Measurements from ENCODE around the gene ELOA. TPM values are rescaled to one million over a fixed set of nuclear protein-coding genes. Genes with fewer than 3 reads are reported as not detected.
A peak's percentile ranks its signal among the peaks of the same experiment; 100 is the strongest.

The ELOA gene
- total and polyA plus RNA-seq, 9 of the 15 experiments (the other 6 are each of a cell fraction or from before 2014, with no cell fraction given): 31.9 to 98.6 (median 61.3) TPM

DNA sequence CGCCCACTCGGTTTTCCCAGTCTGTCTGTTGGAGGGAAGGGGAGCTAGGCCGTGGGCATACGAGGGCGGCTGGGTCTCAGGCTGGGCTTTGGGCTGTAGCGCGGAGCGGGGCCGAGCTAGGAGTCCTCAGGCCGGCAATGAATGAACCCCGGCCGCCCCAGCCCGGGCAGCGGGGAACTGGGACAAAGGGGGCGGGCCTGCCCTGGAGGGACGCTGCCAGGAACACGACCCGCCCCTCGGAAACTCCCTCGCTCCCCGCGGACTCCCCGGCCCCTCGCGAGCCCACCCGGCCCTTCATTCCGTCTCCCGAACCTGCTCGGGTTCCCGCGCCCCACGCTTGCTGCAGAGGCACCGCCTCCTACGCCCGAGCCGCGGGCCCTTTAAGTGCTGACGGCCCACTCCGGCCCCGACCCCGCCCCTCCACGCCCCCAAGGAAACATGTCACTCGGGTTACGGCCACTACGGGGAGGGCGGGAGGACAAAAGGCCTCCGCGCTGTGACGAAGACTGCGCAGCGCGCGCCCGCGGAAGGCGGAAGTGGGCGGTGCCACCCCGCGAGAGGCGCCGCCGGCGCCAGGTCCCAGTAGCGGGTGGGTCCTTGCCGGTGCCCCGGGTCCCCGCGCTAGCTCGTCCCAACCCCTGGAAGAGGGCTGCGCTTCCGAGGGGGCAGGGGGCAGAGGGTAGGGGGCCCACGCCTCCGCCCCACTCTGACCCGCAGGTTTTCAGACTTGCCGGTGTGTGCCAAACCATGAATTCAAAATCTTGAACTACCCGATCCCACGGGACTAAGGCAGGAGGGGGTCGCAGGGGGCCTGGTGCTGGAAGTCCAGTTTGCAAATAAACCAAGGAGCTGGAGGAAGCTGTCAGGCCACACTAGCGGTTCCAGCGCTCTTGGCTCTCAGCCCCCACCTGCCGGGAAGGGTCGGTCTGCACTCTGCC, 57.4 kb downstream of the ELOA start, which contains the start of gene GALE (continued):
- no peak for TF ChIP-seq HBP1 (CRISPR knock-in tag; IDR thresholded peaks at IDR 0.05)
- no peak for TF ChIP-seq ZNF77 (CRISPR knock-in tag; IDR thresholded peaks at IDR 0.05)
- TF ChIP-seq HMG20A (CRISPR knock-in tag; conservative IDR thresholded peaks at IDR 0.05): no peak
- TF ChIP-seq CEBPB (tag; IDR thresholded peaks at IDR 0.05): no peak
- no peak for TF ChIP-seq SMARCC2 (IDR thresholded peaks at IDR 0.05; ENCODE audit: low read depth)
- no peak for TF ChIP-seq HOXB6 (CRISPR knock-in tag; IDR thresholded peaks at IDR 0.05; ENCODE audit: borderline replicate concordance)
- TF ChIP-seq ZNF764 (CRISPR knock-in tag; IDR thresholded peaks at IDR 0.05; ENCODE audit: low read depth): no peak
- TF ChIP-seq NR2C2 (CRISPR knock-in tag; IDR thresholded peaks at IDR 0.05): no peak
- peak; percentile 90 for TF ChIP-seq NR2C2 (tag; IDR thresholded peaks at IDR 0.05)
- TF ChIP-seq RBM14 (IDR thresholded peaks at IDR 0.05; ENCODE audit: borderline replicate concordance, insufficient read depth, low read depth, low read length): no peak
- no peak for TF ChIP-seq PHTF2 (CRISPR knock-in tag; IDR thresholded peaks at IDR 0.05)
- TF ChIP-seq, protein P1, sequence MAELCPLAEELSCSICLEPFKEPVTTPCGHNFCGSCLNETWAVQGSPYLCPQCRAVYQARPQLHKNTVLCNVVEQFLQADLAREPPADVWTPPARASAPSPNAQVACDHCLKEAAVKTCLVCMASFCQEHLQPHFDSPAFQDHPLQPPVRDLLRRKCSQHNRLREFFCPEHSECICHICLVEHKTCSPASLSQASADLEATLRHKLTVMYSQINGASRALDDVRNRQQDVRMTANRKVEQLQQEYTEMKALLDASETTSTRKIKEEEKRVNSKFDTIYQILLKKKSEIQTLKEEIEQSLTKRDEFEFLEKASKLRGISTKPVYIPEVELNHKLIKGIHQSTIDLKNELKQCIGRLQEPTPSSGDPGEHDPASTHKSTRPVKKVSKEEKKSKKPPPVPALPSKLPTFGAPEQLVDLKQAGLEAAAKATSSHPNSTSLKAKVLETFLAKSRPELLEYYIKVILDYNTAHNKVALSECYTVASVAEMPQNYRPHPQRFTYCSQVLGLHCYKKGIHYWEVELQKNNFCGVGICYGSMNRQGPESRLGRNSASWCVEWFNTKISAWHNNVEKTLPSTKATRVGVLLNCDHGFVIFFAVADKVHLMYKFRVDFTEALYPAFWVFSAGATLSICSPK (IDR thresholded peaks at IDR 0.05; ENCODE audit: borderline replicate concordance): no peak
- no peak for TF ChIP-seq MIER1 (IDR thresholded peaks at IDR 0.05; ENCODE audit: low read depth)
- TF ChIP-seq HDGF (IDR thresholded peaks at IDR 0.05): no peak
- no peak for TF ChIP-seq RBM39 (optimal IDR thresholded peaks at IDR 0.05; ENCODE audit: low read depth, low read length)
- TF ChIP-seq ZNF57 (CRISPR knock-in tag; IDR thresholded peaks at IDR 0.05): no peak
- peak; percentile 88 for TF ChIP-seq GABPB1 (CRISPR knock-in tag; IDR thresholded peaks at IDR 0.05)
- TF ChIP-seq ZNF586 (CRISPR knock-in tag; conservative IDR thresholded peaks at IDR 0.05): 0 out of 2 replicates have a peak, but pooled peaks have one; percentile 30
- TF ChIP-seq ESRRA (IDR thresholded peaks at IDR 0.05; ENCODE audit: borderline replicate concordance, low read depth): no peak
- TF ChIP-seq ZBTB8A (IDR thresholded peaks at IDR 0.05; ENCODE audit: partially characterized antibody): no peak
- peak; percentile 58 to 69 for TF ChIP-seq FOXK2 (conservative IDR thresholded peaks at IDR 0.05 in 1 of 2, IDR thresholded peaks at IDR 0.05 in 1 of 2; ENCODE audit: low read depth in 2 of 2)
- TF ChIP-seq, protein P2, sequence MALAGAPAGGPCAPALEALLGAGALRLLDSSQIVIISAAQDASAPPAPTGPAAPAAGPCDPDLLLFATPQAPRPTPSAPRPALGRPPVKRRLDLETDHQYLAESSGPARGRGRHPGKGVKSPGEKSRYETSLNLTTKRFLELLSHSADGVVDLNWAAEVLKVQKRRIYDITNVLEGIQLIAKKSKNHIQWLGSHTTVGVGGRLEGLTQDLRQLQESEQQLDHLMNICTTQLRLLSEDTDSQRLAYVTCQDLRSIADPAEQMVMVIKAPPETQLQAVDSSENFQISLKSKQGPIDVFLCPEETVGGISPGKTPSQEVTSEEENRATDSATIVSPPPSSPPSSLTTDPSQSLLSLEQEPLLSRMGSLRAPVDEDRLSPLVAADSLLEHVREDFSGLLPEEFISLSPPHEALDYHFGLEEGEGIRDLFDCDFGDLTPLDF (CRISPR knock-in tag; IDR thresholded peaks at IDR 0.05): peak; percentile 48; the same call in 1 of the 2 replicates
- peak; percentile 70 for TF ChIP-seq TBP (optimal IDR thresholded peaks at IDR 0.05; ENCODE audit: low read depth, low read length)
- TF ChIP-seq JUN (IDR thresholded peaks at IDR 0.05; ENCODE audit: borderline replicate concordance, low read depth, low read length): 0 out of 2 replicates have a peak, but pooled peaks have one; percentile 75
- no peak for TF ChIP-seq JUN (CRISPR knock-in tag; IDR thresholded peaks at IDR 0.05; ENCODE audit: borderline replicate concordance)
- no peak for TF ChIP-seq KDM1A (IDR thresholded peaks at IDR 0.05)

Data from K562 (cell line).